G401 (cell line): Measurements from ENCODE around the gene ATP5F1E. TPM values are rescaled to one million over a fixed set of nuclear protein-coding genes. Genes with fewer than 3 reads are reported as not detected.

Experiments
- DNase-seq: peaks from one replicate; pipeline ENCODE4 v3.0.0-alpha.2; 2015; ENCODE audit warnings: low spot score
- in situ Hi-C: cut with HindIII; loops from 2 replicates; pipeline ENCODE4 v1.10.0; 2016; ENCODE audit warnings: low sequenced_read_pairs, mixed read lengths
- total RNA-seq: library from RNA; depleted of rRNA; stranded (reverse); fragments of >200 nt; shearing (Covaris generic); gene quantifications from 2 replicates; pipeline ENCODE4 v1.2.3, GENCODE V29; 2014; rRNA removed

The ATP5F1E gene
- total RNA-seq, 1 experiment from 2014 or later, result 35.4 TPM

GRCh38 chr20:58981628-58982364, 50.3 kb downstream of the ATP5F1E start:
- in situ Hi-C loops, result no loop called here
- no peak for DNase-seq

GRCh38 chr20:58980711-58981627, 51.2 kb downstream of the ATP5F1E start, which contains the start of gene NELFCD:
TSS of gene NELFCD (plus strand) at chr20:58981256. CDS start at chr20:58981310, 54 bp downstream.
- peak; percentile 79 for DNase-seq
- in situ Hi-C loops, result no loop called here

GRCh38 chr20:58978351-58979190, 53.6 kb downstream of the ATP5F1E start:
- in situ Hi-C loops, result no loop called here
- DNase-seq, result no peak

DNA sequence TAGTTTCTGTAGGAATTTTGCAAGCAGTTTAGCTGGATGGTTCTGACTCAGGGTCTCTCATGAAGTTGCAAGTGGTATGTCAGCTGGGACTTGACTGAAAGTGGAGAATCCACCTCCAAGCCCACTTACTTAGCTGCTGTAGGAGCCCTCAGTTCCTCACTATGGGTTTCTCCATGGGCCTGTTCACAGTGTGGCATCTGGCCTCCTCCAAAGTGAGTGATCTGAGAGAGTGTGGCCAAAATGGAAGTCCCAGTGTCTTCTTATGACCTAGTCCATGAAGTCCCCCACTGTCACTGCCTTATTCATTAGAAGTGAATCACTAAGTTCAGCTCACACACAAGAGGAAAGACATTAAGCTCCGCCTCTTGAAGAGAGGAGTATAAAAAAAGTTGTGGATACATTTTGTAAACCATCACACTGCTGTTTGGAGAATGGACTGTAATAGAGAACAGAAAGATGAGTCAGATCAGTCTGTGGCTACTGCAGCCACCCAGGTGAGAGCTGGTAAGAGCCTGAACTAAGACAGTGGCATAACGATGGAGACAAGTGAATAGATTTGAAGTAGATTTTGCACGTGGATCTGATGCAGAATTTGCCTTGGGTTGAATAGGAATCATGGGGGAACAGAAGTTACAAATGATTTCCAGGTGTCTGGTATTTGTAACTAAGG, 55.9 kb downstream of the ATP5F1E start:
- in situ Hi-C loops, result no loop called here
- no peak for DNase-seq

Other genes starting within 250 kb of the ATP5F1E start
- gene GNAS-AS1, start 181.4 kb downstream of the ATP5F1E start, total RNA-seq, result not detected in 2 replicates
- 580 and 603 TPM in 2 replicates for gene GNAS, start 179.6 kb downstream of the ATP5F1E start, total RNA-seq
- gene NELFCD, start 51.1 kb downstream of the ATP5F1E start, total RNA-seq, result 58.0 and 58.9 TPM in 2 replicates
- not detected in 2 replicates for gene CTSZ, start 25.1 kb downstream of the ATP5F1E start, total RNA-seq
- not detected in 2 replicates for gene TUBB1, start 12.9 kb downstream of the ATP5F1E start, total RNA-seq
- gene PRELID3B, start 10.5 kb upstream of the ATP5F1E start, total RNA-seq, result 49.6 and 76.2 TPM in 2 replicates
- not detected in 2 replicates for gene ZNF831, start 131.5 kb upstream of the ATP5F1E start, total RNA-seq